IMR-90 (cell line): ENCODE results near the gene LRRC4C. TPM values are rescaled to one million over a fixed set of nuclear protein-coding genes. Genes with fewer than 3 reads are reported as not detected.
A peak's percentile ranks its signal among the peaks of the same experiment; 100 is the strongest.

Experiments used
- ATAC-seq: fragments of 200-7000 bp; cut with Tn5 transposase; 2 replicates; pipeline ENCODE4 v1.9.1; 2020; ENCODE audit warnings: low read depth, mild to moderate bottlenecking, moderate library complexity
- BruUV-seq: library from RNA; stranded (reverse); fragments of 400-500 nt; replicated peaks from 2 replicates; lab custom pipeline; 2021; lab: Mats Ljungman, UMichigan
- CTCF ChIA-PET: fragments of 300-600 bp; formaldehyde crosslinking; extraction: SDS; loops from one replicate; lab custom pipeline; 2021; ENCODE audit warnings: antibody characterized with exemption; lab: Yijun Ruan, JAX
- POLR2A ChIA-PET: fragments of 300-600 bp; sonication (Branson Sonifier 250); formaldehyde crosslinking; loops from one replicate; lab custom pipeline; 2022; ENCODE audit warnings: antibody characterized with exemption; ENCODE audit not compliant: unreplicated experiment; lab: Charles Lee
- DNase-seq: peaks from one replicate; pipeline ENCODE4 v3.0.0; 2013
- H2AFZ ChIP-seq: replicated peaks from 2 replicates; pipeline ENCODE3; 2013; ENCODE audit warnings: low read length, mild to moderate bottlenecking; ENCODE audit not compliant: poor library complexity
- H2AK5ac ChIP-seq: 2 replicates; pipeline ENCODE4 v1.6.1; 2013; ENCODE audit warnings: low read depth, low read length, inconsistent platforms
- H2AK9ac ChIP-seq: replicated peaks from 2 replicates; pipeline ENCODE3; 2013; ENCODE audit warnings: mild to moderate bottlenecking, low read depth, low read length, moderate library complexity; ENCODE audit not compliant: poor library complexity
- H2BK120ac ChIP-seq: 2 replicates; pipeline ENCODE4 v1.6.1; 2013; ENCODE audit warnings: low read depth, low read length, inconsistent platforms
- H2BK15ac ChIP-seq: 3 replicates; pipeline ENCODE4 v1.6.1; 2013; ENCODE audit warnings: low read depth, low read length, inconsistent platforms
- H2BK20ac ChIP-seq: 2 replicates; pipeline ENCODE4 v1.6.1; 2013; ENCODE audit warnings: low read depth, mild to moderate bottlenecking, inconsistent platforms, low read length, moderate library complexity
- H2BK5ac ChIP-seq: 2 replicates; pipeline ENCODE4 v1.6.1; 2013; ENCODE audit warnings: mild to moderate bottlenecking, low read depth, low read length, inconsistent platforms; ENCODE audit not compliant: poor library complexity, severe bottlenecking
- H3K14ac ChIP-seq: replicated peaks from 2 replicates; pipeline ENCODE4 v1.6.1; 2013; ENCODE audit warnings: low read depth, low read length, inconsistent platforms
- H3K18ac ChIP-seq: 2 replicates; pipeline ENCODE4 v1.6.1; 2013; ENCODE audit warnings: low read depth, low read length, control low read depth
- H3K23ac ChIP-seq: 2 replicates; pipeline ENCODE4 v1.6.1; 2013; ENCODE audit warnings: low read depth, low read length, inconsistent platforms
- H3K27ac ChIP-seq: 2 replicates; pipeline ENCODE4 v1.5.1; 2013; ENCODE audit warnings: mild to moderate bottlenecking, control low read depth, low read length; ENCODE audit not compliant: insufficient read depth
- H3K27me3 ChIP-seq: 2 replicates; pipeline ENCODE4 v1.6.1; 2013; ENCODE audit warnings: low read length; ENCODE audit not compliant: control insufficient read depth, insufficient read depth
- H3K36me3 ChIP-seq: 2 replicates; pipeline ENCODE4 v1.6.1; 2013; ENCODE audit warnings: low read length, mixed read lengths; ENCODE audit not compliant: control insufficient read depth, insufficient read depth
- H3K4ac ChIP-seq: 2 replicates; pipeline ENCODE4 v1.6.1; 2013; ENCODE audit warnings: low read depth, low read length, inconsistent platforms
- H3K4me1 ChIP-seq: 2 replicates; pipeline ENCODE4 v1.6.1; 2013; ENCODE audit warnings: low read length, mixed read lengths; ENCODE audit not compliant: control insufficient read depth, insufficient read depth
- H3K4me2 ChIP-seq: 2 replicates; pipeline ENCODE4 v1.6.1; 2013; ENCODE audit warnings: low read depth, mild to moderate bottlenecking, control low read depth, low read length, moderate library complexity
- H3K4me3 ChIP-seq: 2 replicates; pipeline ENCODE4 v1.5.1; 2013; ENCODE audit warnings: low read depth, mild to moderate bottlenecking, control low read depth, low read length, moderate library complexity; ENCODE audit not compliant: insufficient read depth
- H3K56ac ChIP-seq: 2 replicates; pipeline ENCODE4 v1.6.1; 2013; ENCODE audit warnings: low read length, inconsistent platforms; ENCODE audit not compliant: insufficient read depth; ENCODE audit errors: extremely low read depth
- H3K79me1 ChIP-seq, 2 experiments: 2 replicates each; pipeline ENCODE4 v1.6.1; 2013; ENCODE audit warnings: low read length in 2 of 2, inconsistent platforms in 1 of 2, low read depth in 1 of 2
- H3K9ac ChIP-seq: 2 replicates; pipeline ENCODE4 v1.6.1; 2013; ENCODE audit warnings: low read depth, low read length, control low read depth
- H3K9me1 ChIP-seq: 2 replicates; pipeline ENCODE4 v1.6.1; 2013; ENCODE audit warnings: low read length, inconsistent platforms; ENCODE audit not compliant: insufficient read depth
- H3K9me3 ChIP-seq: 2 replicates; pipeline ENCODE4 v1.6.1; 2013; ENCODE audit warnings: low read length; ENCODE audit not compliant: control insufficient read depth, insufficient read depth
- H4K20me1 ChIP-seq: 2 replicates; pipeline ENCODE4 v1.6.1; 2013; ENCODE audit warnings: low read length, inconsistent platforms; ENCODE audit not compliant: insufficient read depth
- H4K5ac ChIP-seq: 2 replicates; pipeline ENCODE4 v1.6.1; 2013; ENCODE audit warnings: mild to moderate bottlenecking, low read depth, low read length, control low read depth
- H4K8ac ChIP-seq, 2 experiments: 2 replicates each; pipeline ENCODE4 v1.6.1; 2013; ENCODE audit warnings: low read depth in 2 of 2, low read length in 2 of 2, control low read depth in 1 of 2, inconsistent platforms in 1 of 2
- H4K91ac ChIP-seq: 2 replicates; pipeline ENCODE4 v1.6.1; 2013; ENCODE audit warnings: low read depth, low read length, inconsistent platforms; ENCODE audit not compliant: insufficient read depth
- FOS ChIP-seq: fragments of 150-350 bp; IDR thresholded peaks from 2 replicates; pipeline ENCODE4 v1.6.1; 2016; ENCODE audit warnings: low read depth, low read length
- NFE2L2 ChIP-seq: fragments of 150-350 bp; IDR thresholded peaks from 2 replicates; pipeline ENCODE4 v1.6.1; 2016; ENCODE audit warnings: low read depth, mild to moderate bottlenecking, low read length
- WGBS, 2 experiments: methylation state at CpG; one replicate each; pipeline versions ENCODE4 v1.1.5 to v1.1.7; 2013; ENCODE audit warnings: missing lambda C conversion rate in 2 of 2; ENCODE audit not compliant: insufficient read length in 1 of 2; ENCODE audit errors: extremely low coverage in 2 of 2; 5-methylcytosine and 5-hydroxymethylcytosine counted together
- dilution Hi-C: fragments of 300-500 bp; cut with HindIII; formaldehyde crosslinking; loops from one replicate; pipeline ENCODE4 v1.14.3; 2018; ENCODE audit warnings: low sequenced_read_pairs; ENCODE audit not compliant: unreplicated experiment
- in situ Hi-C: fragments of 300-500 bp; cut with MboI; formaldehyde crosslinking; loops from 3 replicates; pipeline ENCODE4 v1.14.3; 2019; ENCODE audit warnings: low sequenced_read_pairs, inconsistent platforms, mixed read lengths
- intact Hi-C: fragments of 100-400 bp; cut with micrococcal nuclease; formaldehyde crosslinking; loops from 2 replicates; pipeline ENCODE4 v1.10.0; 2022
- polyA plus RNA-seq, 3 experiments: library from polyadenylated mRNA; depleted of rRNA; stranded (reverse); fragments of >200 nt; gene quantifications; 2 replicates each; pipeline ENCODE4 v1.2.3, GENCODE V29; 2012; ENCODE audit warnings: low replicate concordance in 1 of 3
- total RNA-seq: library from RNA; depleted of rRNA; stranded (reverse); fragments of >200 nt; gene quantifications from 2 replicates; pipeline ENCODE4 v1.2.3, GENCODE V29; 2012

Gene LRRC4C
- total and polyA plus RNA-seq, 2 of the 4 experiments (the other 2 are of a cell fraction), result under 0.01 to 0.03 TPM

GRCh38 chr11:40337118-40337517 is 1122.3 kb downstream of the LRRC4C start:
- Histone ChIP-seq H3K9ac (no peak overlapping the region), H2BK15ac (0 out of 3 replicates have a peak overlapping the region, but pooled peaks have one; percentile 1), H3K18ac (peak overlapping the region; percentile 82; the same call in 1 of the 2 replicates), H3K36me3 (no peaks in the 10 kb centered on the region), H2AFZ (no peak overlapping the region), H2BK20ac (peak overlapping the region; percentile 30; the same call in 1 of the 2 replicates), H3K14ac (no peak overlapping the region), H2AK9ac (no peak overlapping the region), H3K27ac (peak overlapping the region; percentile 26; the same call in 1 of the 2 replicates), H2AK5ac (no peak overlapping the region), H3K9me3 (no peaks in the 10 kb centered on the region), H4K8ac (peak overlapping the region; percentile 33 to 65; a peak in 3 of 4 replicates), H3K79me1 (no peaks in the 10 kb centered on the region), H2BK120ac (peak overlapping the region; percentile 6; the same call in 1 of the 2 replicates), H3K4me3 (no peak overlapping the region), H3K4me2 (peak overlapping the region; percentile 67; the same call in 1 of the 2 replicates), H3K23ac (no peak overlapping the region), H3K4ac (no peak overlapping the region), H2BK5ac (peak overlapping the region; percentile 14), H4K20me1 (no peaks in the 10 kb centered on the region), H4K91ac (no peak overlapping the region), H4K5ac (peak overlapping the region; percentile 77; the same call in 1 of the 2 replicates), H3K9me1 (0 out of 2 replicates have a peak, but pooled peaks cover 2% of the 10 kb centered on the region), H3K27me3 (no peaks in the 10 kb centered on the region), H3K4me1 (peaks cover 5% of the 10 kb centered on the region; the same call in 1 of the 2 replicates), H3K56ac (no peak overlapping the region)
- TF ChIP-seq FOS, result 0 out of 2 replicates have a peak, but pooled peaks have one; percentile 22
- TF ChIP-seq NFE2L2, result no peak
- dilution Hi-C loops, result no loop called here
- CTCF ChIA-PET, result interaction anchor here (1.3 kb wide), 1 partner anchor 8 kb away, joined by 6 read pairs; no protein-coding TSS in a partner anchor
- intact Hi-C loops, result no loop called here
- DNase-seq (peak; percentile 67), ATAC-seq (peak; percentile 72)
- in situ Hi-C loops, result no loop called here
- no TSS peak for BruUV-seq
- WGBS, 2 experiments, result no CpG with 5 or more reads among the region's 3 CpGs
- POLR2A ChIA-PET, result no interaction called here
